ENCODE data around the gene ITIH6. TPM values are rescaled to one million over a fixed set of nuclear protein-coding genes. Genes with fewer than 3 reads are reported as not detected.

ITIH6 gene
- total and polyA plus RNA-seq, 2 experiments from 2014 or later: not detected

- Histone ChIP-seq H3K79me2 (ENCODE audit: insufficient read depth) (no peaks in the 10 kb centered on the region), H3K27me3 (replicated peaks; ENCODE audit: insufficient read depth) (no peaks in the 10 kb centered on the region), H4K20me1 (ENCODE audit: insufficient read depth) (no peaks in the 10 kb centered on the region), H2AFZ (no peak overlapping the region), H3K27ac (no peak overlapping the region), H3K4me2 (ENCODE audit: unreplicated experiment) (no peak overlapping the region), H3K36me3 (ENCODE audit: low read depth) (no peaks in the 10 kb centered on the region), H3F3A (ENCODE audit: insufficient read depth) (no peaks in the 10 kb centered on the region), H3K4me3 (no peak overlapping the region), H3K9me3 (ENCODE audit: low read depth) (no peaks in the 10 kb centered on the region), H3K9me2 (ENCODE audit: insufficient read depth) (no peaks in the 10 kb centered on the region), H3K4me1 (ENCODE audit: insufficient read depth) (no peaks in the 10 kb centered on the region), H3K9ac (no peak overlapping the region)
- TF ChIP-seq EZH2 (IDR thresholded peaks at IDR 0.05; ENCODE audit: insufficient read depth, poor library complexity, severe bottlenecking): no peak
- TF ChIP-seq EZH2phosphoT487 (IDR thresholded peaks at IDR 0.05; ENCODE audit: insufficient read depth, low read depth): no peak
- in situ Hi-C loops (cut with MboI): no loop called here
- WGBS, 2 experiments (ENCODE audit: low coverage in 1 of 2, low lambda C conversion rate in 2 of 2, missing lambda C conversion rate in 2 of 2): 46 to 50% methylated on average over 17 to 18 of the region's 21 CpGs
- DNase-seq: no peak
Observed at GRCh38 chrX:54758114-54759055, 39.7 kb downstream of the ITIH6 start.

GRCh38 chrX:54754854-54755253, 43.2 kb downstream of the ITIH6 start:
- Histone ChIP-seq H3K9me2 (ENCODE audit: insufficient read depth) (no peaks in the 10 kb centered on the region), H3K4me1 (ENCODE audit: insufficient read depth) (no peaks in the 10 kb centered on the region), H4K20me1 (ENCODE audit: insufficient read depth) (no peaks in the 10 kb centered on the region), H3K79me2 (ENCODE audit: insufficient read depth) (no peaks in the 10 kb centered on the region), H3F3A (ENCODE audit: insufficient read depth) (no peaks in the 10 kb centered on the region), H3K4me3 (no peak overlapping the region), H3K27ac (no peak overlapping the region), H3K27me3 (replicated peaks; ENCODE audit: insufficient read depth) (no peaks in the 10 kb centered on the region), H3K9me3 (ENCODE audit: low read depth) (no peaks in the 10 kb centered on the region), H2AFZ (no peak overlapping the region), H3K4me2 (ENCODE audit: unreplicated experiment) (no peak overlapping the region), H3K36me3 (ENCODE audit: low read depth) (no peaks in the 10 kb centered on the region), H3K9ac (no peak overlapping the region)
- in situ Hi-C loops (cut with MboI): no loop called here
- TF ChIP-seq EZH2 (IDR thresholded peaks at IDR 0.05; ENCODE audit: insufficient read depth, poor library complexity, severe bottlenecking) (no peak), EZH2phosphoT487 (IDR thresholded peaks at IDR 0.05; ENCODE audit: insufficient read depth, low read depth) (no peak)
- DNase-seq: no peak

GRCh38 chrX:54748626-54749025, 49.4 kb downstream of the ITIH6 start:
- 29 to 42% methylated on average over 1 of the region's 1 CpG for WGBS, 2 experiments (ENCODE audit: low coverage in 1 of 2, low lambda C conversion rate in 2 of 2, missing lambda C conversion rate in 2 of 2)
- no peak overlapping the region for H3K27ac ChIP-seq

GRCh38 chrX:54747733-54748393, 50.2 kb downstream of the ITIH6 start:
- Histone ChIP-seq H3K36me3 (ENCODE audit: low read depth) (no peaks in the 10 kb centered on the region), H3K27ac (no peak overlapping the region), H3K4me1 (ENCODE audit: insufficient read depth) (no peaks in the 10 kb centered on the region), H3F3A (ENCODE audit: insufficient read depth) (no peaks in the 10 kb centered on the region), H3K9me2 (ENCODE audit: insufficient read depth) (no peaks in the 10 kb centered on the region), H3K4me2 (ENCODE audit: unreplicated experiment) (no peak overlapping the region), H3K9me3 (ENCODE audit: low read depth) (no peaks in the 10 kb centered on the region), H3K27me3 (replicated peaks; ENCODE audit: insufficient read depth) (no peaks in the 10 kb centered on the region), H3K9ac (no peak overlapping the region), H3K79me2 (ENCODE audit: insufficient read depth) (no peaks in the 10 kb centered on the region), H3K4me3 (no peak overlapping the region), H2AFZ (no peak overlapping the region), H4K20me1 (ENCODE audit: insufficient read depth) (no peaks in the 10 kb centered on the region)
- in situ Hi-C loops (cut with MboI): no loop called here
- DNase-seq: no peak
- TF ChIP-seq EZH2phosphoT487 (IDR thresholded peaks at IDR 0.05; ENCODE audit: insufficient read depth, low read depth) (no peak), EZH2 (IDR thresholded peaks at IDR 0.05; ENCODE audit: insufficient read depth, poor library complexity, severe bottlenecking) (no peak)
- WGBS, 2 experiments (ENCODE audit: low coverage in 1 of 2, low lambda C conversion rate in 2 of 2, missing lambda C conversion rate in 2 of 2): 44 to 51% methylated on average over 3 of the region's 3 CpGs

More at GRCh38 chrX:54748626-54749025, 49.4 kb downstream of the ITIH6 start:
- no peak overlapping the region for H2AFZ ChIP-seq
- no peak overlapping the region for H3K9ac ChIP-seq
- H3K27me3 ChIP-seq (replicated peaks; ENCODE audit: insufficient read depth): no peaks in the 10 kb centered on the region
- in situ Hi-C loops (cut with MboI): no loop called here
- H3K79me2 ChIP-seq (ENCODE audit: insufficient read depth): no peaks in the 10 kb centered on the region
- no peaks in the 10 kb centered on the region for H3K4me1 ChIP-seq (ENCODE audit: insufficient read depth)
- H3K4me2 ChIP-seq (ENCODE audit: unreplicated experiment): no peak overlapping the region
- H3F3A ChIP-seq (ENCODE audit: insufficient read depth): no peaks in the 10 kb centered on the region
- no peak for DNase-seq
- no peaks in the 10 kb centered on the region for H3K9me3 ChIP-seq (ENCODE audit: low read depth)
- H3K4me3 ChIP-seq: no peak overlapping the region
- no peaks in the 10 kb centered on the region for H3K9me2 ChIP-seq (ENCODE audit: insufficient read depth)
- TF ChIP-seq EZH2 (IDR thresholded peaks at IDR 0.05; ENCODE audit: insufficient read depth, poor library complexity, severe bottlenecking) (no peak), EZH2phosphoT487 (IDR thresholded peaks at IDR 0.05; ENCODE audit: insufficient read depth, low read depth) (no peak)
- no peaks in the 10 kb centered on the region for H4K20me1 ChIP-seq (ENCODE audit: insufficient read depth)
- H3K36me3 ChIP-seq (ENCODE audit: low read depth): no peaks in the 10 kb centered on the region
